ENCODE results near the gene C2orf76.

C2orf76 gene

GRCh38 chr2:119301413-119301812, 65.2 kb downstream of the C2orf76 start:
- H3K27ac Mint-ChIP-seq (ENCODE audit: low read depth) = no peak overlapping the region
- no peaks in the 10 kb centered on the region for H3K4me1 Mint-ChIP-seq

GRCh38 chr2:119295688-119296375, 70.8 kb downstream of the C2orf76 start:
- Mint-ChIP-seq H3K4me3 (no peak overlapping the region), H3K27me3 (no peaks in the 10 kb centered on the region), H3K9me3 (no peaks in the 10 kb centered on the region), H3K36me3 (ENCODE audit: insufficient read depth) (no peaks in the 10 kb centered on the region), H3K4me1 (no peaks in the 10 kb centered on the region), H3K27ac (ENCODE audit: low read depth) (no peak overlapping the region)
- DNase-seq (ENCODE audit: low spot score in 2 of 2) (no peak), ATAC-seq (replicated peaks; ENCODE audit: extremely low read depth, poor library complexity, severe bottlenecking) (no peak)

More at GRCh38 chr2:119301413-119301812, 65.2 kb downstream of the C2orf76 start:
- ATAC-seq (replicated peaks; ENCODE audit: extremely low read depth, poor library complexity, severe bottlenecking) = no peak
- Mint-ChIP-seq H3K9me3 (no peaks in the 10 kb centered on the region), H3K4me3 (no peak overlapping the region), H3K36me3 (ENCODE audit: insufficient read depth) (no peaks in the 10 kb centered on the region), H3K27me3 (no peaks in the 10 kb centered on the region)
- DNase-seq (ENCODE audit: low spot score in 2 of 2) = no peak

- H3K36me3 Mint-ChIP-seq (ENCODE audit: insufficient read depth) = no peaks in the 10 kb centered on the region
- ATAC-seq (replicated peaks; ENCODE audit: extremely low read depth, poor library complexity, severe bottlenecking) = no peak
- H3K4me1 Mint-ChIP-seq = no peaks in the 10 kb centered on the region
- no peak overlapping the region for H3K27ac Mint-ChIP-seq (ENCODE audit: low read depth)
- DNase-seq (ENCODE audit: low spot score in 2 of 2) = no peak
- H3K27me3 Mint-ChIP-seq = no peaks in the 10 kb centered on the region
- no peak overlapping the region for H3K4me3 Mint-ChIP-seq
- no peaks in the 10 kb centered on the region for H3K9me3 Mint-ChIP-seq
Measured at GRCh38 chr2:119294671-119295070, 72.0 kb downstream of the C2orf76 start.

GRCh38 chr2:119293900-119294299, 72.7 kb downstream of the C2orf76 start:
- Mint-ChIP-seq H3K27ac (ENCODE audit: low read depth) (no peak overlapping the region), H3K4me3 (no peak overlapping the region), H3K9me3 (no peaks in the 10 kb centered on the region), H3K27me3 (no peaks in the 10 kb centered on the region), H3K4me1 (no peaks in the 10 kb centered on the region), H3K36me3 (ENCODE audit: insufficient read depth) (no peaks in the 10 kb centered on the region)
- no peak for ATAC-seq (replicated peaks; ENCODE audit: extremely low read depth, poor library complexity, severe bottlenecking)
- DNase-seq (ENCODE audit: low spot score in 2 of 2) = no peak

- Mint-ChIP-seq H3K27ac (ENCODE audit: low read depth) (no peak overlapping the region), H3K9me3 (no peaks in the 10 kb centered on the region), H3K27me3 (no peaks in the 10 kb centered on the region), H3K4me3 (no peak overlapping the region), H3K36me3 (ENCODE audit: insufficient read depth) (no peaks in the 10 kb centered on the region), H3K4me1 (no peaks in the 10 kb centered on the region)
- DNase-seq (ENCODE audit: low spot score in 2 of 2) (no peak), ATAC-seq (replicated peaks; ENCODE audit: extremely low read depth, poor library complexity, severe bottlenecking) (no peak)
Measured at GRCh38 chr2:119293254-119293653, 73.4 kb downstream of the C2orf76 start.

- Mint-ChIP-seq H3K36me3 (ENCODE audit: insufficient read depth) (no peaks in the 10 kb centered on the region), H3K4me1 (no peaks in the 10 kb centered on the region), H3K27me3 (no peaks in the 10 kb centered on the region), H3K4me3 (no peak overlapping the region), H3K9me3 (no peaks in the 10 kb centered on the region), H3K27ac (ENCODE audit: low read depth) (no peak overlapping the region)
- DNase-seq (ENCODE audit: low spot score in 2 of 2) (no peak), ATAC-seq (replicated peaks; ENCODE audit: extremely low read depth, poor library complexity, severe bottlenecking) (no peak)
Measured at GRCh38 chr2:119292226-119292625, 74.4 kb downstream of the C2orf76 start.

- DNase-seq (ENCODE audit: low spot score in 2 of 2) = no peak
- H3K36me3 Mint-ChIP-seq (ENCODE audit: insufficient read depth) = no peaks in the 10 kb centered on the region
- ATAC-seq (replicated peaks; ENCODE audit: extremely low read depth, poor library complexity, severe bottlenecking) = no peak
Measured at GRCh38 chr2:119291588-119292167, 75.0 kb downstream of the C2orf76 start.

GRCh38 chr2:119290859-119291587, 75.6 kb downstream of the C2orf76 start:
- H3K4me3 Mint-ChIP-seq = no peak overlapping the region
- ATAC-seq (replicated peaks; ENCODE audit: extremely low read depth, poor library complexity, severe bottlenecking) (no peak), DNase-seq (ENCODE audit: low spot score in 2 of 2) (no peak)
- H3K9me3 Mint-ChIP-seq = no peaks in the 10 kb centered on the region
- no peaks in the 10 kb centered on the region for H3K27me3 Mint-ChIP-seq
- H3K4me1 Mint-ChIP-seq = no peaks in the 10 kb centered on the region
- H3K27ac Mint-ChIP-seq (ENCODE audit: low read depth) = no peak overlapping the region
- no peaks in the 10 kb centered on the region for H3K36me3 Mint-ChIP-seq (ENCODE audit: insufficient read depth)

More at GRCh38 chr2:119291588-119292167, 75.0 kb downstream of the C2orf76 start:
- H3K27ac Mint-ChIP-seq (ENCODE audit: low read depth) = no peak overlapping the region
- H3K27me3 Mint-ChIP-seq = no peaks in the 10 kb centered on the region
- no peak overlapping the region for H3K4me3 Mint-ChIP-seq
- H3K4me1 Mint-ChIP-seq = no peaks in the 10 kb centered on the region
- H3K9me3 Mint-ChIP-seq = no peaks in the 10 kb centered on the region

GRCh38 chr2:119289642-119290041, 77.0 kb downstream of the C2orf76 start:
- no peak for ATAC-seq (replicated peaks; ENCODE audit: extremely low read depth, poor library complexity, severe bottlenecking)
- no peak for DNase-seq (ENCODE audit: low spot score in 2 of 2)
- no peaks in the 10 kb centered on the region for H3K9me3 Mint-ChIP-seq
- H3K4me3 Mint-ChIP-seq = no peak overlapping the region
- H3K27me3 Mint-ChIP-seq = no peaks in the 10 kb centered on the region
- H3K4me1 Mint-ChIP-seq = no peaks in the 10 kb centered on the region
- H3K27ac Mint-ChIP-seq (ENCODE audit: low read depth) = no peak overlapping the region
- no peaks in the 10 kb centered on the region for H3K36me3 Mint-ChIP-seq (ENCODE audit: insufficient read depth)

- Mint-ChIP-seq H3K27ac (ENCODE audit: low read depth) (no peak overlapping the region), H3K4me3 (no peak overlapping the region), H3K4me1 (no peaks in the 10 kb centered on the region), H3K27me3 (no peaks in the 10 kb centered on the region), H3K9me3 (no peaks in the 10 kb centered on the region), H3K36me3 (ENCODE audit: insufficient read depth) (no peaks in the 10 kb centered on the region)
- DNase-seq (ENCODE audit: low spot score in 2 of 2) (no peak), ATAC-seq (replicated peaks; ENCODE audit: extremely low read depth, poor library complexity, severe bottlenecking) (no peak)
Measured at GRCh38 chr2:119289093-119289492, 77.5 kb downstream of the C2orf76 start.

- H3K27ac Mint-ChIP-seq (ENCODE audit: low read depth) = no peak overlapping the region
- H3K4me1 Mint-ChIP-seq = no peaks in the 10 kb centered on the region
- no peak for DNase-seq (ENCODE audit: low spot score in 2 of 2)
- no peaks in the 10 kb centered on the region for H3K9me3 Mint-ChIP-seq
- H3K4me3 Mint-ChIP-seq = no peak overlapping the region
- H3K27me3 Mint-ChIP-seq = no peaks in the 10 kb centered on the region
- no peaks in the 10 kb centered on the region for H3K36me3 Mint-ChIP-seq (ENCODE audit: insufficient read depth)
- ATAC-seq (replicated peaks; ENCODE audit: extremely low read depth, poor library complexity, severe bottlenecking) = no peak
Measured at GRCh38 chr2:119288576-119288975, 78.1 kb downstream of the C2orf76 start.

- Mint-ChIP-seq H3K36me3 (ENCODE audit: insufficient read depth) (no peaks in the 10 kb centered on the region), H3K27ac (ENCODE audit: low read depth) (no peak overlapping the region), H3K9me3 (no peaks in the 10 kb centered on the region), H3K4me3 (no peak overlapping the region), H3K27me3 (no peaks in the 10 kb centered on the region), H3K4me1 (no peaks in the 10 kb centered on the region)
- DNase-seq (ENCODE audit: low spot score in 2 of 2) (no peak), ATAC-seq (replicated peaks; ENCODE audit: extremely low read depth, poor library complexity, severe bottlenecking) (no peak)
Measured at GRCh38 chr2:119286661-119287060, 80.0 kb downstream of the C2orf76 start.

- Mint-ChIP-seq H3K36me3 (ENCODE audit: insufficient read depth) (no peaks in the 10 kb centered on the region), H3K9me3 (no peaks in the 10 kb centered on the region), H3K4me3 (no peak overlapping the region), H3K4me1 (no peaks in the 10 kb centered on the region), H3K27ac (ENCODE audit: low read depth) (no peak overlapping the region), H3K27me3 (no peaks in the 10 kb centered on the region)
- no peak for ATAC-seq (replicated peaks; ENCODE audit: extremely low read depth, poor library complexity, severe bottlenecking)
- no peak for DNase-seq (ENCODE audit: low spot score in 2 of 2)
Measured at GRCh38 chr2:119283873-119284331, 82.7 kb downstream of the C2orf76 start.

Measured in central memory CD8-positive, alpha-beta T cell (primary cell).